GM18519 (cell line): ENCODE data around the gene DOCK4.

Source experiments
- ATAC-seq: cut with Tn5 transposase; IDR thresholded peaks from one replicate; pipeline ENCODE4 v1.9.1; 2021; ENCODE audit warnings: mild to moderate bottlenecking, moderate library complexity; ENCODE audit not compliant: unreplicated experiment, low FRiP score

DOCK4 gene

DNA sequence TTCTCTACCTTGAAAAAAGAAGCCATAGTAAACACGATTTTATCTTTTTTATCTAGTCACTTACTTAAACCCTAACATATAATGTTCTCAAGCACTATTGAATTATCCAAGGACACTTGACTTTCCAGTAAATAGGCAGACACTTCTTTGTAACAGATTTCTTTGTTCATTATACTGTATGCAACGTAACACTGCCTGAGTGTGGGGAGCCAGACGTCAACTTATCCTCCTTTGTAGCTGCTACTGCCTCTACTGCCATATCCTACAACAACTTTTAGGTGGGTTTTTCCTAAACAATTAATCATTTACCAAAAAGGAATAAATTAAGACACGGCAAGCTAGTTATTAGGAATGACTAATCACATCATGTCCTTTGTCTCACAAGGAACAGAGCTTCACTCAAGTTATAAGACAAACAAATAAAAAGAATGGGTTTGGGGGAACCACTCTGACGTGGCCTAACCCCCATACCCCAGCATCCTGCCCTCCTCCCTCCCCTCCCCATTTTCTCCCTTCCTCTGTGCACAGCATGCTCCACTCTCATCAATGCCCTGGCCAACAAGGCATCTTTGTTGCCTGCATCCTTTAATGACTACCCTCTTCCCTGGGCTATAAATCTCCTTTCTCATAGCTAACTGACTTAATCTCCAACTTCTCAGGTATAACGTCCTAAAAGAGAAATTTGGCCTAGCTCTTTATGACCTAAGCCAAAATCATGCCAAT lies 43.3 kb downstream of the DOCK4 start:
- ATAC-seq = no peak

DNA sequence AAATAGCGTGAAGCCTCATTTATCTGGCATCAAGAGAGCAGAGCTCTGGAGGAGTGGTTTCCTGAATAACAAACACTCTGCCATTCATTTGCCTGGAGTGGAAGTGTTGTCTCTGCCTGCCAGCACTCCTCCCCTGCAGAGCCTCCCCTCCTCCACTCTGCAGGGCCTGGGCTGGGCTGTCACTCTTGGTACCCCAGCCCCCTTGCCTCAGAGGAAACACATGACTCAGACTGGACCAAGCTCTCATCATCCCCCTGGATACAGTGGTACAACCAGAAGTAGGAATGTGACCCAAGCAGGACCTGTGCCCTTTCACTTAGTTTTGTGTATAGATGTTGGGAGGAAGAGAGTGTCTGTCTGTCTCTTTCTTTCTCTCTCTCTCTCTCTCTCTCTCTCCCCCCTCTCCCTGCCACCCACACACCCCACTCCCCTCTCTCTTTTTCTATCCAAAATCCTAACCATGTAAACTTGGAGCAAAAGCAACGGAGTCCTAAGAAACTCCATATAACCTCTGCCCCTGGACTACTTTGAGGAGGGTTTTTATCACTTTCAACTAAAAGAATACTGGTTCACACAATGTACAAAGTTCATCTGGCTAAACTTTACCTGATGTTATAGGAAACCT lies 43.9 kb downstream of the DOCK4 start:
- no peak for ATAC-seq

DNA sequence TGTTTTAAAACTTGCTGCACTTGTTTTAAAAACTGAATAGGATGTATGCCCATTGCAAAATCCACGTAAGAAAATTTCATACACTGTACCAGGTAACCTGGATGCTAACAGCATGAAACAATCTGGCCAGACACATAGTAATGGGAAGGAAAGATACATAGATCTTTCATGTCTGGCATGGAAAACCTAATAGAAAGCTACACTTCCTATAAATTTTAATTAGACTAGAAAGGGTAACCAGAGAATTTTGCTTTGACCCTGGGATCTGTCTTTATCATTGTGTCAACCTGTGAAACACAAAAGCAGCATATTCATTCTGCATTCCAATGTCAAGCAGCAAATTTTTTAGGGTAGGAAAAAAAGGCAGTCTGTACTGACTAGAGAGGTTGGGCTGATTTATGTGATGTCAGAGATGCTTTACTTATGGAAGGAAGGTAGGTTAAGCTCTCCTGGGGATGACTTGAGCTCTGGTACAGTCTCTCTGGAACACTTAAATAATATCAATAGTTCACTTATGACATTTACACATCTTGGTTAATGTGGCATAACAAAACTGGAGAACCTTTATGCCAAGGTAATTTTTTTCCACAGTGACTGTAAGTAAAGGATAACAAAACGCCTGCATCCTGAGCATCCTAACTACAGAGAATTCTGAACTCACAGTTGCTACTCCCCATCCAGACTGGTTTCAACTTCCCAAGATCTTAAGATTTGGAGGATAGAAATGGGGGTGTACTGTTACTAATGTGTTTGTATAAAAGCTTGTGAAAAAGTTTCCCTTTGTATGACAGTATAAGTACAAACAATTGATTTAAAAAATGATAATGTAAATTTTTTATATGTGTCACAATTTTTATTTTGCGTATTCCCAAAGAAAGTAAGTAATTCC lies 44.7 kb downstream of the DOCK4 start:
- no peak for ATAC-seq

DNA sequence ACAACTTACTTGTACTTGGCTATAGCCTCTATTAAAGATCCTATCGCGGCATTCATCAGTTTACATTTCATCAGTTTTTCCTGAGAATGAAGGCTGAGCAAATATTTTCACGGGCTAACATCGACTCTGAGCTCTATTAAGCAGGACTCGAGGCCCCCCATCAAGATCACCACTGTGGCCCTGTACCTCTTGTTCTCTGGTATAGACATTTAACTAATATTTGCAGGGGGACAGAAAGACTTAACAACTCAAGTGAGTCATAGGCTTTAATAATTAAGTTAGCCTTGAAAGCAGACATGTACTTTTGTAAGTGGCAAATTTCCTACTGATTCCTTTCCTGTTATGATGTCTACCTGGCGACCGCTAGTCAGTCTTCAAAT lies 45.4 kb downstream of the DOCK4 start:
- no peak for ATAC-seq

DNA sequence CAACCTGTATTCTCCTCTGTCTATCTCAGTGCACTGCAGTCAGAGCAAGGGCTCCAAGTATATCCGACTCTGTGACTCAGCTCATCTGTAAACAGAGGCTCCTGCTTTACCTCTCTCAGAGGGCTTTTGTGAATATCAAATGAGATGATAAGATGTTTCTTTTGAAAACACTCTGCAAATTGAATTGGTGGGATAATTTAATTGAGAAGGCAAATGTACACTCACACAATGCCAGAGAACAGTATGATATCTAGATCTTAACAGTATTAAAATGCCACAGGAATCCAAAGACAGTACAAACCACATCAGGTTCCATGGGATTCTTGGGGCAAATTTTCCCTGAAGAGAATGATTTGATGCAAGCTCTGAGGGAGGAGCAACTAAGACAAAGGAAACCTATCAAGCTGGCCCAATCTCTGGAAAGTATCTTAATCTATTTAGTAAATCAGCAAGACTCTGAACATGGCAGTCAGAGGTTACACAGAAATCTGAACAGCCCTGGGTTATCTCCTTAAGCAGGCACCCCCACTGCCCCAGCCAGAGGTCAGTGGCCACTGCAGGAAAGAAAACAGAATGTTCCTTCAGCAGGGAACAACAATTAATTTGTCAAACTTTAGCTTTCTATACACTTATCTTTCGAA lies 45.9 kb downstream of the DOCK4 start:
- no peak for ATAC-seq

DNA sequence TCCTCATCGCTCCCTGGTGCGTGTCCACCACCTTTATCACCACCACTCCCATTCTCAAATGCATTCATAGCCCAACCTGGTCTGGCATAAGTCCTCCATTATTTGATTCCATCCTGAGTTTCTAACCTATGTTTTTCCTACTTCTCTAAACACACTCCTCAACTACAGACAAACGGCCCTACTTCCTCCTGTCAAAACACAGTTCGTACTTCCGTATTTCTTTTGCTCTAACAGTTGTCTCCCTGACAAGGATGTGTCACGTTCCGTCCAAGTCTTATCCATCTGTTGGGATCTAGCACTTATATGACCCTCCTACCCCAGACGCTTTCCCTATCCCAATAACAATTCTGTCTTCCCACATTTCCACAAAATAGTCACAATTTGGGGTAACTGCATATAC lies 46.8 kb downstream of the DOCK4 start:
- ATAC-seq = no peak

DNA sequence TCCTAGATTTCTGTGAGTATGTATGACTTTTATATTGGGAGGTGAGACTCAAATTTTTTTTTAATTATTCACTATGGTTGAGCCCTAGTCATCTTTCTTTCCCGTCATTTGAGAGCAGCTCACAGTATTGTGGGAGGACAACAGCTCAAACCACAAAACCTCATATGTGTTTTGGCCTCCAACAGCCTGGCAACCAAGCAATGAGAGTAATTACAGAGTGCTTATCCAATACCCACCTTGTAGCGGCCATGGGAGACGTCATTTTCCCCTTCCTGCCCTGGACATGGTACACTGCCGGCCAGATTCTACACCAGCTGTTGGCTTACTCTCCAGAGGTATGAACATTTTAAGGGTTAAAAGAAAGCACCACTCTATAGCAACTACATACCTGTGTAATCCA lies 49.1 kb downstream of the DOCK4 start:
- no peak for ATAC-seq

DNA sequence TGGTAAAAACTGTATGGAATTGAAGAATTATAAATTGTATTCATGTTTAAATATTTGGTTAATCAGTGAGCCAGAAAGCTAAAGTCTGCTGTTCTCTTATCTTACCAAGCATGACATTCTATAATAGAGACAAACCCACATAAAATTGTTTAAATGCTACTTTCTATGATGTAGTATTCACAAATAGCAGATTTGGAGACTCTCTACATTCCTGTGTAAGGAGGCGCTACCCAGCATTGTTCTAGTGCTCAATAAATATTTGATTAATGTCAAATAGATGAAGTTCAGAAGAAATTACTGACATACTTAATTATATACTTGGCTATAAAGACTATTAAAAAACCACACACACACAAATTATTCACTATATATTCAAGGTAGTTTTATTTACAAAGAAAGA lies 49.8 kb downstream of the DOCK4 start:
- ATAC-seq = no peak

DNA sequence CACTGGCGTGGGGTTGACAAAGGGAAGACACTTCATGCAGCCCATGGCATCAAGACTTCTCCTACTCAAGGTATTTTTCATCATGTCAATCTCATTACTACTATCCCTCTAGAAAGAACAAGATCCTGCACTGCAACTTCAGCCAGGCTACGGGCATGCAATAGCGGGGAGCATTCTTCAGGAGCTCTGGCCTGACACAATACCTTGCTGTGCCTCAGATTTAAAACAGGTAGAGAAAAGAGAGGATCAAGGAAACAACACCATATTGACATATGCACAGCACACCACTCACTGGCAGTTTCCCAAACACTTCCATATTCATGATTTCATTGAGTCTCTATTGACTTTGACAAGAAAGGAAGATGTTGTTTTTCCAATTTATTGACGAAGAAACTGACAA lies 51.5 kb downstream of the DOCK4 start:
- ATAC-seq = no peak

DNA sequence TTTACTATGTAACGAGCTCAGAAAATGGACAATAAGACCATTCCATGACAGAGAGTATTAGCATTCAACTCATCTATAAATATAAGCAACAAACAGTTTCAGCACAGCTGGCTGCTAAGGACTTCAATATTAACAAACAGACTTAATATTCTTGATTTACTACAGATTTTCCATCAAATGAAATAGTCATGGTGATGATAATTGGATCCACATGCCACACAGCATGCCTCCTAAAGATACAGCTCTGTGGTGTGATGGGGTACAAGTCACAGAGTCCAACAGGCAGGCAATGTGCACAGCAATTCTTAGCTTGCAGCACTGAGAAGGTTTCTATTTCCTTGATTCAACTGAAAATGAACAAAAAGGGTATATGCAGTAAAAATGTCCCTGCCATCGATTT lies 54.0 kb downstream of the DOCK4 start:
- no peak for ATAC-seq

DNA sequence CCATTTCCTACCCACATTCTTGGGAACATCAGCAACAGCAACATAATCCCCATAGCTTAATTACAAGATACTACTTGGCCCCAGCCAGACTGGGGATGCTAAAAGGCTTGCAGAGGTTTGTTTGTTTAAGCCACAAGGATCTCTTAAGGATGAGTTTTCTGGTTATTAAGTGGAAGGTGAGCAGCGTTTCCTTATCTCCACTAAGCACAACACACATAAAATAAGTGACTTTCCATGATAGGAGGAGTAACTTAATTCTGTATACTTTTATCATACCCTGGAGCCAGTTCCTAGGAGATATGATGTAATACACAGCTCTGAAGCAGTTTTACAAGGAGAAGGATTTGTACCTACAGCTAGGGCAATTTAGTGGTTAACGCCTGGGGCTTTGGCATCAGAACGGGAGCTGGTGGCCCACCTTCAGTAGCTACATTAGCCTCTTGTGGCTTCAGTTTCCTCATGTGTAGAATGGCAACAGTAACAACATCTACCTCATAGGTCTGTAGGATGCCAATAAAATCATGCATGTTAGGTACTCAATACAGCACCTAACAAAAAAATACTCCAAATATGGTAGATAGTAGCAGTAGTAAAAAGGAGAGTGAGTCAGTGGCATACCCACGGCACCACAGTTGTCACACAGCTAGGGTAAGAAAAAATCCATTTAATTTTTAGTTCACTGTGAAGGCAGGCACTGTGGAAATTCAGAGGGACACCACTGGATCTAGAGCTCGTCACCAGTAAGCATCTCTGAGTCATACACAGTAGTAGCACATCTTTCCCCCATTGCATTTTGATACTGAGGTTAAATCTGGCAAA lies 55.2 kb downstream of the DOCK4 start:
- no peak for ATAC-seq

DNA sequence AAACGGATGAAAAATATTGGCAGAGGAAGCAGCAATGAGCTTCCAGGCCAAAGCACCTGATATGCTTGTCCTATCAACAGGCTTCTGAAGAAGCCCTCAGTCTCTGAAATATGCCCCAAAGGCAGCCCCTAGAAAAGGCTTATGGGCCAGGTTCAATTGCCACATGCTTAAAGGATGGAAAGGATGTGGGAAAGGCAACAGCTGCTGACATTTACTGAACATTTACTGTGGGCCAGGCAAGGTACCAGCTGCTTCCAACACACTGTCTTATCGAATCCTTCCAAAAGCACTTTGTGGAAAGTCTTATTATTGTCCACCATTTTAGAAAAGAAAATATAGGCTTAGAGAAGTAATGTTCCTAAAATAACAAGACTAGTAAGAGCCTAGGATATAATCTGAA lies 56.5 kb downstream of the DOCK4 start:
- ATAC-seq = no peak

DNA sequence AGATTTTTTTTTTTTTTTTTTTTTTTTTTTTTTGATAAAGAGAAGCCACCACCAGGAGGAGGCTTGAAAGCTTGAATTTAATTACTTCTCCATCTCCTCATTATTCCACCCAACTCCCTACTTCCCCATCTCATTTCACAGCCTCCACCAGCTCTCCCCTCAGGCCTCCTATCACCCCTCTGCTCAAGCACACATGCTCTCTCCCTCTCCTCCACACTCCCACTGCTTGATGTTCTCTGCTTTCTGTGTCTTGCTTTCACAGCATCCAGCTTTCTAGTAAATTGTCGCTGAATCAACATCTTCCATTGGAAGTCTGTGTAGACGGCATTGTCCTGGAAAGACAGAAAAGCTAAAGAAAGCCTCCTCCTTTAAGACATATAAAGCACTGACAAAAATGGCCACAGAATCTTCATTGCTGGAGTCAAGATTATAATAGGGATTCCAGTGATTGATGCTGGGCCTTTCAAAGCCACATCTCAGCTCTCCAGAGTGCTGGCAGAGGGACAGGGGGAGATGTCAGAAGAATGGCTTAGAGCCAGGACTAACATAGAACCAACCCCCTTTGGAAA lies 58.3 kb downstream of the DOCK4 start:
- ATAC-seq = no peak

DNA sequence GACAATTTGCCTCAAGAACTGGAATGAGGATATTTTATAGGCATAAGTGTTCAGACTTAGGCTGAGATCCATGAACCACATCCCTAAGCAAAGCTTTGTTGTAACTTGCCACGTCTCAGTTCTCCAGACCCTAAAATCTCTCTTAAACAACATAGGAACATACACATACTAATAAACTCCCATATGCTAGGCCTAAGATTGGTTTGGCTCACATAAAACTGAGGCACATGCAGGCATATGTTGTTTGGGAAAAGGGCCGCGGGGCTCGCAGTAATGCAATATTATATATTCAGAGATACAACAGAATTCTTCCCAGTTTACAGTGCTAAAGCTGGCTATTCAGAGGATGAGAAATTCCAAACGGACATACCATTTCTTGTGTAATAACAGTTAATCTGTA lies 61.0 kb downstream of the DOCK4 start:
- ATAC-seq = no peak

DNA sequence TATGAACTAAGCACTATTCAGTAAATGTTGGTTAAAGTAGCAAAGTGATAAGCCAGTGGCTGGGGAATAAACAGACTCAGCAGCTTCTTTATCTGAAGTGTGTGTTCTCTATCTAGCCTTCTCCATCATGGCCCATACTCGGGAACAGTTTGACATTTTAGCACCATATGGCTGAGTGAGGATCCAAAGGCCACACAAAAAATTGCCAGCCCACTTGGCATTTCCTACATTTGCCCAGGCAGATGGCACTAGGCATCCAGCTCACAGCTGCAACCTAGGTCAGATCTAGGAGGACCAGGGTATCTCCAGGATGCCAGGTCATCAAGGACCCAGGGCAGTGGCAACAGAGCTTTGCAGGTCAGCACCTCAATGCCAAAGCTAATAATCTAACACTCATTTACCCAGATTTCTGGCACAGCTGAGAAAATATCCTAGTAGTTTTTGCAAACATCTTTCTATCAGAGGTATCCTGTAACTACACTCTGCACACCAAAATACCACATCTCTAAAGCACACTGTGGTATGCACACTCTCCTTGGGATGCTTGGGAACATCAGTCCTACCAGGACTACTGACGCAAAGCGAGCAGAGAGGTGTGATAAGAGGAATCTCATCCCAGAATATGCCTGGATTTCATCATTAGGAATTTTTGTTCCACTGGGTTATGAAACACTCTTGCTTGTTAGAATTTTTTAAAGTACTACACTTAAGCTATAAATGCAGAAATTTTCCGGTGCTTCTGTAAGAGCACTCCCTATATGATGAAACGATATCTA lies 61.7 kb downstream of the DOCK4 start:
- ATAC-seq = no peak

DNA sequence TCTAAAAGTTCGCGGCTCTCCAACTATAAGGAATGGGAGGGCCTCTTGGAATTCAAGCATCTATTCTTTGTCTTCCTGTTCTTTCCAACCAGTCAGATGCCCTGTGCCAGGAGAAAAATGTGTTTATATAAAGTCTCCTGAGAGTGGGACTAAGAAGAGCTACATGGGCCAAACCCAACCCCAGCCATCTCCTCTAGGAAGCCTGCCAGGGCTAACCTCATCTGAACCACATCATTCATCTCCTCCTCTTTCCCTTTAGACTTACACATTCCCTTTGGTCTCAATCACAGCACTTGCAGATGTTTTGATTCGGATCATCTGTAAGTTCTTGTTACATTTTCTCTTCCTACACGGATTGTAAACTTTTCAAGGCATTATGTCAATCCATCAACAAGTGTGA lies 62.6 kb downstream of the DOCK4 start:
- no peak for ATAC-seq

DNA sequence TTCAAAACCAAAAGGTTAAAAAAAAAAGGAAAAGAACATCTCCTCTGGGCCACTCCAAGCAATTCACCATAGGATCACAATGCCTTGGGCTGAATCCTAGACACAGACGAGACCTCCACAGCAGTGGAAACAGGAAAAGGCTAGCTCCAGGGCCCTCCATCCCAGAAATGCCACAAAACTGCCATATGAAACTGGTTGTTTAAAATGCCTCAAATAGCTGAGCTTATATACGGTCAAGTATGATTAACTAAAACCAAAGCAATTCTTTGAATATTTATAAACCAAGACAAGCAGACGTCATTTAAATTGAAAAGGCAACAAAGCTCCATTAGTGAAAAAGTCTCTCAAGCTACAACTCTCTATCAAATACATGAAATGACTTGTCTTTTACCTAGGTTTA lies 63.1 kb downstream of the DOCK4 start:
- ATAC-seq = no peak

DNA sequence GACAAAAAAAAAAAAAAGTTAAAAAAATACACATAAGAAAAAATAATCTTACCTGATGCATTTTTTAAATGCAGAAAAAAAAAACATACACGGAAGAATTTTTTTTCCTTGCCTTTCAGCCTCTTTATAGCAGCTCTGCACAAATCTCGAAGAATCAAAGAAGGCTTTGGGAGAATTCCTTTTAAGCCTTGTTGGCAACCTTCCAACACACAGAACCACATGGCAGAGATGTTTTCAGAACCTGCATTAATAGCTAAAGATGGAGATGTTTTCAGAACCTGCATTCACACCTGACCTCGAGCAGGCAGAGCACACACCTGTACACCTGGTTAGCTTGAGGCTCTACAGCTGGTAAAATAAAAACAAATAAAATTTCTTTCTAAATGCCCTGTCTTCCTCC lies 65.6 kb downstream of the DOCK4 start:
- ATAC-seq = no peak

DNA sequence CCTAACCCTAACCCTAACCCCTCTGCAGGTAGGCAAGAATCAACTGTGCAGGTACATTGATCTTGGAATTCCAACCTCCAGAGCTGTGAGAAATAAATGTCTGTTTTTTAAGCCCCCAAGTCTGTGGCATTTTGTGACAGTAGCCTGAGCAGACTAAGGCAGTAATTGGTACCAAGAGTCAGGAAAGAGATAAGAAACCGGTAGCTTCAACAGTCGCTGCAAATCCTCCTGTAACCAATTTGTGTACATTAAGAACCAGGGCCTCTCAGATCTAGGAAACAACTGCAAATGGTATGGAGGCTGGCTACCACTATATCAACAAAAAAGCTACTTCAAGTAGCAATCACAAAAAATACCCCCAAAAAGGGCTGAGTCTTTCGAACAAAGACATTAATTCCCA lies 67.3 kb downstream of the DOCK4 start:
- ATAC-seq = no peak
